ENCODE results near the gene KCNG2.

DNA sequence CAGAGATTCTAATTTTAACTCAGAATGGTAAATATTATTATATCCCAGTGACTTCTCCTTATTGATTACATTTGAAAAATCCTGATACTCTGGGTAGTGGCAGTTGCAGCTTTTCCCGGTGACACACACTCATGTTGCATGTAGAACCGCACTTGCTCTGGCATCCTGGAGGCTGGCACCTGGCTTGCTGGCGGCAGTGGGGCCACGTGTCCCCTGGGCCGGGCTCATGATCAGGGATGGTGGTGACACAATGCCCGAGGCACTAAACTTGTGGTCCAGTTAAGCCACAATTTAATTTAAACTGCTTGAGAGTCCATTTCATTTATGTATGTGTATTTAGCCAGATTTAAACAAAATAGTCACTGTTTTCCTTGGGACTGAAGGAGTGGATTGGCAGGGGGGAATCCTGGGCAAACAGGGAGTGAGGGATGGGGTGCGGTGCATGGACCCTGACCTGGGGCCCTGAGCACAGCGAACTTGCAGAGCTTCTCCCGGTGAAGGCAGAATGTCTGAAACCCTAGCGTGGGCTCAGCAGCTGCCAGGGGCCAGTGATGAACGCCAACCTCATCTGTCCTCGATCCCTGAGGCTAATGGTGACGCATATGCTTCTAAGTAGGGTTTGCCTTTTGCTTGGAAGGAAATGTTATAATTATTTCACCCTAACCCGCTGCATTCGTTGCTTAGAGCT lies 50.0 kb downstream of the KCNG2 start:
- TF ChIP-seq, protein P1, sequence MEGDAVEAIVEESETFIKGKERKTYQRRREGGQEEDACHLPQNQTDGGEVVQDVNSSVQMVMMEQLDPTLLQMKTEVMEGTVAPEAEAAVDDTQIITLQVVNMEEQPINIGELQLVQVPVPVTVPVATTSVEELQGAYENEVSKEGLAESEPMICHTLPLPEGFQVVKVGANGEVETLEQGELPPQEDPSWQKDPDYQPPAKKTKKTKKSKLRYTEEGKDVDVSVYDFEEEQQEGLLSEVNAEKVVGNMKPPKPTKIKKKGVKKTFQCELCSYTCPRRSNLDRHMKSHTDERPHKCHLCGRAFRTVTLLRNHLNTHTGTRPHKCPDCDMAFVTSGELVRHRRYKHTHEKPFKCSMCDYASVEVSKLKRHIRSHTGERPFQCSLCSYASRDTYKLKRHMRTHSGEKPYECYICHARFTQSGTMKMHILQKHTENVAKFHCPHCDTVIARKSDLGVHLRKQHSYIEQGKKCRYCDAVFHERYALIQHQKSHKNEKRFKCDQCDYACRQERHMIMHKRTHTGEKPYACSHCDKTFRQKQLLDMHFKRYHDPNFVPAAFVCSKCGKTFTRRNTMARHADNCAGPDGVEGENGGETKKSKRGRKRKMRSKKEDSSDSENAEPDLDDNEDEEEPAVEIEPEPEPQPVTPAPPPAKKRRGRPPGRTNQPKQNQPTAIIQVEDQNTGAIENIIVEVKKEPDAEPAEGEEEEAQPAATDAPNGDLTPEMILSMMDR (IDR thresholded peaks at IDR 0.05; ENCODE audit: insufficient read depth, low read length, poor library complexity, severe bottlenecking), result no peak
- TF ChIP-seq EZH2phosphoT487 (conservative IDR thresholded peaks at IDR 0.05; ENCODE audit: low read length), result no peak

All from SU-DHL-6 (cell line).